ENCODE measurements around the gene NPDC1.

NPDC1 gene

GRCh38 chr9:137020771-137021567, 25.0 kb downstream of the NPDC1 start:
- TF ChIP-seq CTCF (IDR thresholded peaks at IDR 0.05; ENCODE audit: insufficient read depth, low read length, missing control alignments), result no peak
- ChIA-PET POLR2A (no interaction called here), CTCF (interaction anchor here (0.8 to 11.2 kb wide), 5 partner anchors 9 to 45 kb away, joined by 3 to 97 read pairs (median 7); partner anchors contain the start of genes ABCA2 and FUT7)
- H3K4me3 ChIP-seq (ENCODE audit: low read depth, low read length), result no peak overlapping the region
- no peak for DNase-seq (ENCODE audit: low read depth, low spot score)

GRCh38 chr9:137019891-137020683, 25.9 kb downstream of the NPDC1 start:
- CTCF ChIA-PET, result interaction anchor here (0.8 to 11.2 kb wide), 5 partner anchors 10 to 72 kb away, joined by 3 to 97 read pairs (median 6); partner anchors contain the start of genes ABCA2, FUT7 and NPDC1
- no peak for TF ChIP-seq CTCF (IDR thresholded peaks at IDR 0.05; ENCODE audit: insufficient read depth, low read length, missing control alignments)
- POLR2A ChIA-PET, result no interaction called here
- H3K4me3 ChIP-seq (ENCODE audit: low read depth, low read length), result no peak overlapping the region
- DNase-seq (ENCODE audit: low read depth, low spot score), result no peak

- H3K4me3 ChIP-seq (ENCODE audit: low read depth, low read length), result no peak overlapping the region
- DNase-seq (ENCODE audit: low read depth, low spot score), result no peak
- TF ChIP-seq CTCF (IDR thresholded peaks at IDR 0.05; ENCODE audit: insufficient read depth, low read length, missing control alignments), result no peak
- CTCF ChIA-PET, result interaction anchor here (1.0 to 11.2 kb wide), 5 partner anchors 10 to 71 kb away, joined by 3 to 97 read pairs (median 22); partner anchors contain the start of genes ABCA2 and FUT7
- POLR2A ChIA-PET, result no interaction called here
Observed at GRCh38 chr9:137018761-137019559, 27.0 kb downstream of the NPDC1 start.

- no peak for DNase-seq (ENCODE audit: low read depth, low spot score)
- CTCF ChIA-PET, result interaction anchor here (0.6 to 11.2 kb wide), 3 partner anchors 11 to 18 kb away, joined by 3 to 97 read pairs (median 22); partner anchors contain the start of genes ABCA2 and FUT7
- TF ChIP-seq CTCF (IDR thresholded peaks at IDR 0.05; ENCODE audit: insufficient read depth, low read length, missing control alignments), result no peak
- POLR2A ChIA-PET, result no interaction called here
- H3K4me3 ChIP-seq (ENCODE audit: low read depth, low read length), result no peak overlapping the region
Observed at GRCh38 chr9:137017791-137018497, 28.0 kb downstream of the NPDC1 start.

GRCh38 chr9:137017071-137017470, 28.9 kb downstream of the NPDC1 start:
- POLR2A ChIA-PET, result no interaction called here
- CTCF ChIA-PET, result interaction anchor here (1.2 to 11.2 kb wide), 4 partner anchors 12 to 19 kb away, joined by 3 to 97 read pairs (median 12); partner anchors contain the start of gene ABCA2
- TF ChIP-seq CTCF (IDR thresholded peaks at IDR 0.05; ENCODE audit: insufficient read depth, low read length, missing control alignments), result no peak
- no peak for DNase-seq (ENCODE audit: low read depth, low spot score)
- no peak overlapping the region for H3K4me3 ChIP-seq (ENCODE audit: low read depth, low read length)
